ENCODE measurements around the gene RRP1B. TPM values are rescaled to one million over a fixed set of nuclear protein-coding genes. Genes with fewer than 3 reads are reported as not detected.
A peak's percentile ranks its signal among the peaks of the same experiment; 100 is the strongest.

The RRP1B gene
- total and polyA plus RNA-seq, 2 of the 13 experiments (the other 11 are each of a cell fraction or from before 2014, with no cell fraction given): 16.3 to 46.2 TPM

DNA sequence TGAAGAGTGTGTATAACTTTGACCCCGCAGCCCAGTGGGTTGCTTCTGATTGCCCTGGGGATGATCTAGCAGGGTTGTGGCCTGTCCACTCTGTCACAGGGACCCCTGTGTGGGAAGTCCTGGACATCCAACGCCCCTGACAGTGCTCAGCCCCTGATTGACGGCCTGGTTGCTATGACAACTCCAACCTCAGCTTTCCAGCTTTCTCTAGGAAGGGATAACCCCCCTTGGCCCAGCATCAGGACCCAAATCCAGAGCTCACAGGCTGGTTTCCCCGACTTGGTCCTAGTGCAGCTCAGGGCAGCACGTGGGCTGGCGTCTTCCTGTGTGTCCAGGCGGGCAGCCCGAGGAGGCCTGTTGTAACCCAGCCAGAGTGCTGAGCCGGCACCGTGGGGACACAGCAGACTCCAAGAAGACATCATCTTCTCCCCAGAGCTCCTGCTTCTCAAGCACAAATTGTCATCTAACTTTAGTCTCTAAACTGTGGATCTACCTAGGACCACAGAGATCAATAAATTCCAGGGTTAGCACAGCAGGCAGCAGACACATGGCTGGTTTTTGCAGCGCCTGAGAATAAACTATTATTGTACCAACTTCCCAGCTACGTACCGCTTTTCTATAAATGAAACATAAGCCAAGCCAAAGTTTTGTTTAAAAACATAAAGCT, 40.7 kb downstream of the RRP1B start (continued):
- TF ChIP-seq, protein P1, sequence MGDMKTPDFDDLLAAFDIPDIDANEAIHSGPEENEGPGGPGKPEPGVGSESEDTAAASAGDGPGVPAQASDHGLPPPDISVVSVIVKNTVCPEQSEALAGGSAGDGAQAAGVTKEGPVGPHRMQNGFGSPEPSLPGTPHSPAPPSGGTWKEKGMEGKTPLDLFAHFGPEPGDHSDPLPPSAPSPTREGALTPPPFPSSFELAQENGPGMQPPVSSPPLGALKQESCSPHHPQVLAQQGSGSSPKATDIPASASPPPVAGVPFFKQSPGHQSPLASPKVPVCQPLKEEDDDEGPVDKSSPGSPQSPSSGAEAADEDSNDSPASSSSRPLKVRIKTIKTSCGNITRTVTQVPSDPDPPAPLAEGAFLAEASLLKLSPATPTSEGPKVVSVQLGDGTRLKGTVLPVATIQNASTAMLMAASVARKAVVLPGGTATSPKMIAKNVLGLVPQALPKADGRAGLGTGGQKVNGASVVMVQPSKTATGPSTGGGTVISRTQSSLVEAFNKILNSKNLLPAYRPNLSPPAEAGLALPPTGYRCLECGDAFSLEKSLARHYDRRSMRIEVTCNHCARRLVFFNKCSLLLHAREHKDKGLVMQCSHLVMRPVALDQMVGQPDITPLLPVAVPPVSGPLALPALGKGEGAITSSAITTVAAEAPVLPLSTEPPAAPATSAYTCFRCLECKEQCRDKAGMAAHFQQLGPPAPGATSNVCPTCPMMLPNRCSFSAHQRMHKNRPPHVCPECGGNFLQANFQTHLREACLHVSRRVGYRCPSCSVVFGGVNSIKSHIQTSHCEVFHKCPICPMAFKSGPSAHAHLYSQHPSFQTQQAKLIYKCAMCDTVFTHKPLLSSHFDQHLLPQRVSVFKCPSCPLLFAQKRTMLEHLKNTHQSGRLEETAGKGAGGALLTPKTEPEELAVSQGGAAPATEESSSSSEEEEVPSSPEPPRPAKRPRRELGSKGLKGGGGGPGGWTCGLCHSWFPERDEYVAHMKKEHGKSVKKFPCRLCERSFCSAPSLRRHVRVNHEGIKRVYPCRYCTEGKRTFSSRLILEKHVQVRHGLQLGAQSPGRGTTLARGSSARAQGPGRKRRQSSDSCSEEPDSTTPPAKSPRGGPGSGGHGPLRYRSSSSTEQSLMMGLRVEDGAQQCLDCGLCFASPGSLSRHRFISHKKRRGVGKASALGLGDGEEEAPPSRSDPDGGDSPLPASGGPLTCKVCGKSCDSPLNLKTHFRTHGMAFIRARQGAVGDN (CRISPR knock-in tag; IDR thresholded peaks at IDR 0.05): peak; percentile 45; the same call in 1 of the 2 replicates
- TF ChIP-seq ZNF614 (CRISPR knock-in tag; IDR thresholded peaks at IDR 0.05; ENCODE audit: borderline replicate concordance) (no peak), ZNF33A (CRISPR knock-in tag; IDR thresholded peaks at IDR 0.05; ENCODE audit: borderline replicate concordance) (no peak), BRD4 (CRISPR knock-in tag; IDR thresholded peaks at IDR 0.05) (no peak), ZNF101 (CRISPR knock-in tag; IDR thresholded peaks at IDR 0.05; ENCODE audit: borderline replicate concordance, low read depth) (no peak), ZBTB8A (CRISPR knock-in tag; IDR thresholded peaks at IDR 0.05; ENCODE audit: borderline replicate concordance, low read depth) (no peak), ZNF746 (CRISPR knock-in tag; IDR thresholded peaks at IDR 0.05) (no peak), ZNF383 (CRISPR knock-in tag; IDR thresholded peaks at IDR 0.05; ENCODE audit: borderline replicate concordance) (no peak), U2AF2 (IDR thresholded peaks at IDR 0.05; ENCODE audit: low read depth, low read length) (no peak), ZSCAN21 (CRISPR knock-in tag; IDR thresholded peaks at IDR 0.05; ENCODE audit: borderline replicate concordance) (0 out of 2 replicates have a peak, but pooled peaks have one; percentile 45), ASH2L (IDR thresholded peaks at IDR 0.05; ENCODE audit: insufficient read length, low read depth, low read length) (peak; percentile 25), CC2D1A (CRISPR knock-in tag; IDR thresholded peaks at IDR 0.05) (no peak), ZNF816 (CRISPR knock-in tag; IDR thresholded peaks at IDR 0.05; ENCODE audit: borderline replicate concordance) (no peak), EZH2 (conservative IDR thresholded peaks at IDR 0.05; ENCODE audit: low read depth, low read length) (no peak), ZNF672 (CRISPR knock-in tag; IDR thresholded peaks at IDR 0.05) (no peak), ZNF20 (CRISPR knock-in tag; IDR thresholded peaks at IDR 0.05) (no peak), RFX1 (IDR thresholded peaks at IDR 0.05) (peak; percentile 27; the same call in 1 of the 2 replicates), NFATC3 (CRISPR knock-in tag; IDR thresholded peaks at IDR 0.05) (no peak), ZNF563 (CRISPR knock-in tag; IDR thresholded peaks at IDR 0.05) (no peak), ZNF562 (CRISPR knock-in tag; IDR thresholded peaks at IDR 0.05; ENCODE audit: borderline replicate concordance) (no peak), ZBTB38 (CRISPR knock-in tag; IDR thresholded peaks at IDR 0.05) (no peak), KDM3A (CRISPR knock-in tag; IDR thresholded peaks at IDR 0.05; ENCODE audit: low read depth) (no peak)
- TF ChIP-seq, protein P2, sequence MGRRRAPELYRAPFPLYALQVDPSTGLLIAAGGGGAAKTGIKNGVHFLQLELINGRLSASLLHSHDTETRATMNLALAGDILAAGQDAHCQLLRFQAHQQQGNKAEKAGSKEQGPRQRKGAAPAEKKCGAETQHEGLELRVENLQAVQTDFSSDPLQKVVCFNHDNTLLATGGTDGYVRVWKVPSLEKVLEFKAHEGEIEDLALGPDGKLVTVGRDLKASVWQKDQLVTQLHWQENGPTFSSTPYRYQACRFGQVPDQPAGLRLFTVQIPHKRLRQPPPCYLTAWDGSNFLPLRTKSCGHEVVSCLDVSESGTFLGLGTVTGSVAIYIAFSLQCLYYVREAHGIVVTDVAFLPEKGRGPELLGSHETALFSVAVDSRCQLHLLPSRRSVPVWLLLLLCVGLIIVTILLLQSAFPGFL (CRISPR knock-in tag; IDR thresholded peaks at IDR 0.05): no peak
- TF ChIP-seq, protein P3, sequence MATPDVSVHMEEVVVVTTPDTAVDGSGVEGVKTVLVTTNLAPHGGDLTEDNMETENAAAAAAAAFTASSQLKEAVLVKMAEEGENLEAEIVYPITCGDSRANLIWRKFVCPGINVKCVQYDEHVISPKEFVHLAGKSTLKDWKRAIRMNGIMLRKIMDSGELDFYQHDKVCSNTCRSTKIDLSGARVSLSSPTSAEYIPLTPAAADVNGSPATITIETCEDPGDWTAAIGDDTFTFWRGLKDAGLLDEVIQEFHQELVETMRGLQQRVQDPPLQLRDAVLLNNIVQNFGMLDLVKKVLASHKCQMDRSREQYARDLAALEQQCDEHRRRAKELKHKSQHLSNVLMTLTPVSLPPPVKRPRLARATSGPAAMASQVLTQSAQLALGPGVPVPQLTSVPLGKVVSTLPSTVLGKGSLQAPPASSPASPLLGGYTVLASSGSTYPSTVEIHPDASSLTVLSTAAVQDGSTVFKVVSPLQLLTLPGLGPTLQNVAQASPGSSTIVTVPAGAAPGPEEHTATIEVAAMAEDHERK (CRISPR knock-in tag; IDR thresholded peaks at IDR 0.05; ENCODE audit: low read depth): no peak
